Muscle layer of colon (tissue), 2 donors: ENCODE results near the gene RAMACL.

Source experiments
- H3K27ac ChIP-seq: one replicate; pipeline ENCODE4 v1.7.0; 2013; ENCODE audit warnings: low read depth, mild to moderate bottlenecking, low read length, moderate library complexity
- H3K27me3 ChIP-seq, 2 donors: one replicate each; pipeline ENCODE4 v1.7.0; 2013; ENCODE audit warnings: low read length in 2 of 2, mild to moderate bottlenecking in 2 of 2; ENCODE audit not compliant: insufficient read depth in 2 of 2, control insufficient read depth in 1 of 2
- H3K36me3 ChIP-seq: one replicate; pipeline ENCODE4 v1.7.0; 2013; ENCODE audit warnings: mild to moderate bottlenecking, low read length; ENCODE audit not compliant: insufficient read depth
- H3K4me1 ChIP-seq: one replicate; pipeline ENCODE4 v1.7.0; 2013; ENCODE audit warnings: mild to moderate bottlenecking, low read length; ENCODE audit not compliant: insufficient read depth
- H3K4me3 ChIP-seq, 2 donors: one replicate each; pipeline ENCODE4 v1.7.0; 2013; ENCODE audit warnings: low read length in 2 of 2, low read depth in 1 of 2, mild to moderate bottlenecking in 1 of 2, moderate library complexity in 1 of 2
- H3K9ac ChIP-seq: one replicate; pipeline ENCODE4 v1.7.0; 2013; ENCODE audit warnings: low read length
- H3K9me3 ChIP-seq: one replicate; pipeline ENCODE4 v1.7.0; 2013; ENCODE audit warnings: mild to moderate bottlenecking, low read length
- donor health status: abdominal sarcoma.
- donor health status: Adenocarcinoma of cecum.

RAMACL gene

GRCh38 chr6:166567813-166568212, 18.7 kb downstream of the RAMACL start:
- Histone ChIP-seq H3K9ac (no peak overlapping the region), H3K36me3 (no peaks in the 10 kb centered on the region), H3K4me3 (no peak overlapping the region), H3K9me3 (no peaks in the 10 kb centered on the region), H3K27me3 (no peaks in the 10 kb centered on the region), H3K4me1 (peaks cover under 1% of the 10 kb centered on the region), H3K27ac (no peak overlapping the region)

- Histone ChIP-seq H3K27ac (no peak overlapping the region), H3K4me3 (no peak overlapping the region), H3K27me3 (no peaks in the 10 kb centered on the region), H3K9ac (no peak overlapping the region), H3K4me1 (peaks cover 7% of the 10 kb centered on the region), H3K9me3 (no peaks in the 10 kb centered on the region), H3K36me3 (no peaks in the 10 kb centered on the region)
Measured at GRCh38 chr6:166567107-166567506, 19.4 kb downstream of the RAMACL start.

- Histone ChIP-seq H3K4me3 (no peak overlapping the region), H3K9me3 (no peaks in the 10 kb centered on the region), H3K27me3 (no peaks in the 10 kb centered on the region), H3K27ac (no peak overlapping the region), H3K36me3 (no peaks in the 10 kb centered on the region), H3K9ac (no peak overlapping the region), H3K4me1 (peaks cover 15% of the 10 kb centered on the region)
Measured at GRCh38 chr6:166566026-166567011, 20.2 kb downstream of the RAMACL start.

- Histone ChIP-seq H3K4me1 (peaks cover 18% of the 10 kb centered on the region), H3K9ac (no peak overlapping the region), H3K9me3 (no peaks in the 10 kb centered on the region), H3K36me3 (no peaks in the 10 kb centered on the region), H3K4me3 (no peak overlapping the region), H3K27ac (no peak overlapping the region), H3K27me3 (no peaks in the 10 kb centered on the region)
Measured at GRCh38 chr6:166565084-166565967, 21.2 kb downstream of the RAMACL start.

GRCh38 chr6:166563805-166564204, 22.7 kb downstream of the RAMACL start:
- H3K27ac ChIP-seq, result no peak overlapping the region
- H3K9ac ChIP-seq, result no peak overlapping the region
- H3K9me3 ChIP-seq, result no peaks in the 10 kb centered on the region
- peaks cover 18% of the 10 kb centered on the region for H3K4me1 ChIP-seq
- H3K4me3 ChIP-seq, result no peak overlapping the region
- no peaks in the 10 kb centered on the region for H3K27me3 ChIP-seq
- H3K36me3 ChIP-seq, result no peaks in the 10 kb centered on the region

GRCh38 chr6:166563200-166563599, 23.3 kb downstream of the RAMACL start:
- Histone ChIP-seq H3K27ac (no peak overlapping the region), H3K4me3 (no peak overlapping the region), H3K9ac (no peak overlapping the region), H3K9me3 (no peaks in the 10 kb centered on the region), H3K36me3 (no peaks in the 10 kb centered on the region), H3K4me1 (peaks cover 18% of the 10 kb centered on the region), H3K27me3 (no peaks in the 10 kb centered on the region)

- H3K27ac ChIP-seq, result no peak overlapping the region
- H3K36me3 ChIP-seq, result no peaks in the 10 kb centered on the region
- H3K27me3 ChIP-seq, result no peaks in the 10 kb centered on the region
- H3K4me1 ChIP-seq, result peaks cover 18% of the 10 kb centered on the region
- H3K9ac ChIP-seq, result no peak overlapping the region
- H3K4me3 ChIP-seq, result no peak overlapping the region
- no peaks in the 10 kb centered on the region for H3K9me3 ChIP-seq
Measured at GRCh38 chr6:166562726-166563125, 23.8 kb downstream of the RAMACL start.

GRCh38 chr6:166561771-166562359, 24.6 kb downstream of the RAMACL start:
- Histone ChIP-seq H3K9ac (no peak overlapping the region), H3K27me3 (no peaks in the 10 kb centered on the region), H3K4me3 (no peak overlapping the region), H3K27ac (no peak overlapping the region), H3K4me1 (peaks cover 18% of the 10 kb centered on the region), H3K9me3 (no peaks in the 10 kb centered on the region), H3K36me3 (no peaks in the 10 kb centered on the region)

GRCh38 chr6:166560222-166560621, 26.3 kb downstream of the RAMACL start:
- Histone ChIP-seq H3K36me3 (no peaks in the 10 kb centered on the region), H3K9ac (no peak overlapping the region), H3K27me3 (no peaks in the 10 kb centered on the region), H3K4me1 (peaks cover 27% of the 10 kb centered on the region), H3K27ac (no peak overlapping the region), H3K9me3 (no peaks in the 10 kb centered on the region), H3K4me3 (no peak overlapping the region)

GRCh38 chr6:166559662-166560061, 26.8 kb downstream of the RAMACL start:
- Histone ChIP-seq H3K4me1 (peaks cover 27% of the 10 kb centered on the region), H3K27me3 (no peaks in the 10 kb centered on the region)

GRCh38 chr6:166559211-166559610, 27.3 kb downstream of the RAMACL start:
- Histone ChIP-seq H3K4me3 (no peak overlapping the region), H3K27me3 (no peaks in the 10 kb centered on the region), H3K36me3 (no peaks in the 10 kb centered on the region), H3K9ac (no peak overlapping the region), H3K9me3 (no peaks in the 10 kb centered on the region), H3K4me1 (peaks cover 27% of the 10 kb centered on the region), H3K27ac (no peak overlapping the region)

More at GRCh38 chr6:166559662-166560061, 26.8 kb downstream of the RAMACL start:
- Histone ChIP-seq H3K27ac (no peak overlapping the region), H3K9me3 (no peaks in the 10 kb centered on the region), H3K4me3 (no peak overlapping the region), H3K9ac (no peak overlapping the region), H3K36me3 (no peaks in the 10 kb centered on the region)
